ENCODE results near the gene MEGF10.
"Not testable (repeated sequence)": the region's sequence is repeated elsewhere in the genome, so short reads cannot be mapped to it uniquely, and the experiment has no call there.

MEGF10 gene

GRCh38 chr5:127298656-127299055 is 8.1 kb downstream of the MEGF10 start:
- no peak for DNase-seq

- no peak for DNase-seq
Observed at GRCh38 chr5:127299678-127300077, 9.1 kb downstream of the MEGF10 start.

GRCh38 chr5:127302509-127302908 is 11.9 kb downstream of the MEGF10 start:
- DNase-seq = no peak

- no peak for DNase-seq
Observed at GRCh38 chr5:127303404-127303803, 12.8 kb downstream of the MEGF10 start.

- DNase-seq = no peak
Observed at GRCh38 chr5:127305493-127305892, 14.9 kb downstream of the MEGF10 start.

- no peak for DNase-seq
Observed at GRCh38 chr5:127306036-127306435, 15.4 kb downstream of the MEGF10 start.

- no peak for DNase-seq
Observed at GRCh38 chr5:127306647-127307046, 16.1 kb downstream of the MEGF10 start.

GRCh38 chr5:127307868-127308267 is 17.3 kb downstream of the MEGF10 start:
- no peak for DNase-seq

GRCh38 chr5:127308325-127308724 is 17.7 kb downstream of the MEGF10 start:
- not testable (repeated sequence) for DNase-seq

- DNase-seq = no peak
Observed at GRCh38 chr5:127308945-127309344, 18.3 kb downstream of the MEGF10 start.

- no peak for DNase-seq
Observed at GRCh38 chr5:127311349-127311748, 20.8 kb downstream of the MEGF10 start.

GRCh38 chr5:127311781-127312525 is 21.4 kb downstream of the MEGF10 start:
- no peak for DNase-seq

GRCh38 chr5:127313379-127313778 is 22.8 kb downstream of the MEGF10 start:
- no peak for DNase-seq

GRCh38 chr5:127313847-127314473 is 23.4 kb downstream of the MEGF10 start:
- DNase-seq = no peak

- no peak for DNase-seq
Observed at GRCh38 chr5:127316011-127316410, 25.4 kb downstream of the MEGF10 start.

GRCh38 chr5:127317385-127317784 is 26.8 kb downstream of the MEGF10 start:
- DNase-seq = not testable (repeated sequence)

- no peak for DNase-seq
Observed at GRCh38 chr5:127320032-127320965, 29.7 kb downstream of the MEGF10 start.

- no peak for DNase-seq
Observed at GRCh38 chr5:127321465-127321864, 30.9 kb downstream of the MEGF10 start.

GRCh38 chr5:127322403-127322802 is 31.8 kb downstream of the MEGF10 start:
- no peak for DNase-seq

- DNase-seq = no peak
Observed at GRCh38 chr5:127324756-127325155, 34.2 kb downstream of the MEGF10 start.

GRCh38 chr5:127326431-127326830 is 35.8 kb downstream of the MEGF10 start:
- no peak for DNase-seq

- DNase-seq = no peak
Observed at GRCh38 chr5:127326976-127327755, 36.6 kb downstream of the MEGF10 start.

GRCh38 chr5:127330116-127330515 is 39.5 kb downstream of the MEGF10 start:
- DNase-seq = no peak
